ENCODE data around the gene KCTD14.
"Not testable (repeated sequence)": the region's sequence is repeated elsewhere in the genome, so short reads cannot be mapped to it uniquely, and the experiment has no call there.

KCTD14 gene

DNA sequence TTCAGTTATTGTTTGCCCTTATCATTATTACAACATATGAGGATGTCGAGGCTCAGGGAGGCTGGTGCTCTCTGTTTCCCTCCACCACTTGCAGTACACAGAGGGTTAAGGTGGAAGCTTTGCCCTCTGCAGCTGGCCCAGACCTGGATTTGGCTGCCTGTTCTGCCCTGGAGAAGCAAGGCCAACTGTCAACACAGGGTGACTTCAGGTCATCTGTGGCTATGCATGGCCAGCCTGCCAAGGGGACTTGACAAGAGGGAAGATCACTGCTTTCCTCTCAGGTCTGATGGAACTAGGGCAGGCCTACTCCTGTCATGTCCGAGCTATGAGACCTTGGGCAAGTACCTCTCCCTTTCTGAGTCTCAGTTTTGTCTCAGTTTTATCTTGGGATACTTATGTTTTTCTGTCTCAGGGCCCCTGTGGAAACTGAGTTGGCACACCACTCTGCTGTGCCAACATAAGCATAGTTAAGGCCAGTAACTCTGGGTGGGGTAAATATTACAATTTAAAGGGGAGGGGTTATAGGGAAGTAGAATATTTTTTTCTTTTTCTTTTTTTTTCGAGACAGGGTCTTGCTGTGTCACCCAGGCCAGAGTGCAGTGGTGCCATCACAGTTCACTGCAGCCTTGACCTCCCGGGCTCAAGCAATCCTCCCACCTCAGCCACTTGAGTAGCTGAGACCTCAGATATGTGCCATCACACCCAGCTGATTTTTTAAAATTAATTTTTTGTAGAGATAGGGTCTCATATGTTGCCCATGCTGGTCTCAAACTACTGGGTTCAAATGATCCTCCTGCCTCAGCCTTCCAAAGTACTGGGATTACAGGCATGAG lies 38.2 kb upstream of the KCTD14 start:
- Histone ChIP-seq H3K27ac (no peak overlapping the region), H3K36me3 (replicated peaks) (no peaks in the 10 kb centered on the region), H3K4me3 (ENCODE audit: low read depth, low read length) (no peak overlapping the region), H3K27me3 (replicated peaks) (no peaks in the 10 kb centered on the region)
- in situ Hi-C loops (cut with HindIII; ENCODE audit: low pct_ligation_motif_present, low sequenced_read_pairs) = no loop called here
- TF ChIP-seq CTCF (IDR thresholded peaks at IDR 0.05; ENCODE audit: low read depth, low read length, missing control alignments) = no peak
- no peak for DNase-seq

DNA sequence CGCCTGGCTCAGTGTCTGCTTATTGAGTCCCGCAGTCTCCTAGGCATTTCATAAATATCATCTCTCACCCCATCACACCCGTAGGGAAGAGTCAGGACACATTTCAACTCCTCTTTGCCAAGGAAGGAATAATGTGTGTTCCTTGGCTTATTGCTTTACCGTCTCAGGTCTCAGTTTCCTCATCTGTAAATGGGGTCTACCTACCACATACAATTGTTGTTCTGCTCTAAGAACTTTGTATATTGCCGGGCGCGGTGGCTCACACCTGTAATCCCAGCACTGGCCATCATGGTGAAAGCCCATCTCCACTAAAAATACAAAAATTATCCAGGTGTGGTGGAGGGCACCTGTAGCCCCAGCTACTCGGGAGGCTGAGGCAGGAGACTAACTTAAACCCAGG lies 37.5 kb upstream of the KCTD14 start:
- no peak for DNase-seq
- no peak overlapping the region for H3K4me3 ChIP-seq (ENCODE audit: low read depth, low read length)
- no peak for TF ChIP-seq CTCF (IDR thresholded peaks at IDR 0.05; ENCODE audit: low read depth, low read length, missing control alignments)
- no peaks in the 10 kb centered on the region for H3K36me3 ChIP-seq (replicated peaks)
- H3K27me3 ChIP-seq (replicated peaks) = no peaks in the 10 kb centered on the region
- in situ Hi-C loops (cut with HindIII; ENCODE audit: low pct_ligation_motif_present, low sequenced_read_pairs) = no loop called here
- no peak overlapping the region for H3K27ac ChIP-seq

GRCh38 chr11:78059749-78060328 lies 36.8 kb upstream of the KCTD14 start:
- in situ Hi-C loops (cut with HindIII; ENCODE audit: low pct_ligation_motif_present, low sequenced_read_pairs); DNase-seq; H3K27ac ChIP-seq; H3K4me3 ChIP-seq (ENCODE audit: low read depth, low read length); H3K27me3 ChIP-seq (replicated peaks); H3K36me3 ChIP-seq (replicated peaks): not testable (repeated sequence)

- H3K4me3 ChIP-seq (ENCODE audit: low read depth, low read length) = no peak overlapping the region
- no peak for TF ChIP-seq CTCF (IDR thresholded peaks at IDR 0.05; ENCODE audit: low read depth, low read length, missing control alignments)
- in situ Hi-C loops (cut with HindIII; ENCODE audit: low pct_ligation_motif_present, low sequenced_read_pairs) = no loop called here
- DNase-seq = no peak
- H3K36me3 ChIP-seq (replicated peaks) = no peaks in the 10 kb centered on the region
- H3K27ac ChIP-seq = no peak overlapping the region
- no peaks in the 10 kb centered on the region for H3K27me3 ChIP-seq (replicated peaks)
These were observed 34.5 kb upstream of the KCTD14 start for GRCh38 chr11:78057462-78058055.

- H3K4me3 ChIP-seq (ENCODE audit: low read depth, low read length) = no peak overlapping the region
- in situ Hi-C loops (cut with HindIII; ENCODE audit: low pct_ligation_motif_present, low sequenced_read_pairs) = no loop called here
- H3K27ac ChIP-seq = no peak overlapping the region
- H3K27me3 ChIP-seq (replicated peaks) = no peaks in the 10 kb centered on the region
- H3K36me3 ChIP-seq (replicated peaks) = no peaks in the 10 kb centered on the region
- TF ChIP-seq CTCF (IDR thresholded peaks at IDR 0.05; ENCODE audit: low read depth, low read length, missing control alignments) = no peak
- DNase-seq = no peak
These were observed 33.0 kb upstream of the KCTD14 start for GRCh38 chr11:78056093-78056492.

DNA sequence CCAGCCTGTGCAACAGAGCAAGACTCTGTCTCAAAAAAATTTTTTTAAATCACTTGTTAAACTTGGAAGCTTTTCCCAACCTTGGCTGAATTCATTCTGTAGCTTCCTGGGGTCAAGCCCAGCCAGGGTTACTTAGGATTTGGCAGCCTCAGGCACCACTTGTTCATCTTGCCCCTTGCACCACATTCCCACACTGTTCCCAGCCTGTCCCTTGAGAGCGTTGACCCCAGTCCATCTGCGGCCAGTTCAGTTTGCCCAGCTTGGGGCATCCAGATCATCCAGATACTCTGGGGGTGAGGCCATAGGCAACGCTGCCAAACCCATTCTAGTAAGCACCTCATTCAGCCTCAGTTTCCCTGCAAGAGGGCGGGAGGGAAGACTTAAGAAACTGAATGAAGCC lies 31.9 kb upstream of the KCTD14 start:
- TF ChIP-seq CTCF (IDR thresholded peaks at IDR 0.05; ENCODE audit: low read depth, low read length, missing control alignments) = no peak
- DNase-seq = no peak
- Histone ChIP-seq H3K27me3 (replicated peaks) (no peaks in the 10 kb centered on the region), H3K27ac (no peak overlapping the region), H3K4me3 (ENCODE audit: low read depth, low read length) (no peak overlapping the region), H3K36me3 (replicated peaks) (no peaks in the 10 kb centered on the region)
- in situ Hi-C loops (cut with HindIII; ENCODE audit: low pct_ligation_motif_present, low sequenced_read_pairs) = no loop called here

Measured in brain microvascular endothelial cell (primary cell).